Ascending aorta (tissue), 2 donors: ENCODE data around the gene DIO3. TPM values are rescaled to one million over a fixed set of nuclear protein-coding genes. Genes with fewer than 3 reads are reported as not detected.
"Not testable (repeated sequence)": the region's sequence is repeated elsewhere in the genome, so short reads cannot be mapped to it uniquely, and the experiment has no call there.

Experiments used
- DNase-seq, 2 donors: peaks; one replicate each; pipeline ENCODE4 v3.0.0-alpha.2; 2019; ENCODE audit warnings: low spot score in 2 of 2
- H3K27ac ChIP-seq, 2 donors: fragments of 200-600 bp; sonication (generic); one replicate each; pipeline ENCODE4 v1.5.1; 2016 to 2017; ENCODE audit warnings: mild to moderate bottlenecking in 1 of 2
- H3K27me3 ChIP-seq: fragments of 200-600 bp; sonication (generic); one replicate; pipeline ENCODE4 v1.5.1; 2017
- H3K36me3 ChIP-seq, 2 donors: fragments of 200-600 bp; sonication (generic); one replicate each; pipeline ENCODE4 v1.5.1; 2016
- H3K4me1 ChIP-seq, 2 donors: fragments of 200-600 bp; sonication (generic); one replicate each; pipeline ENCODE4 v1.5.1; 2016 to 2017; ENCODE audit warnings: mild to moderate bottlenecking in 1 of 2
- H3K4me3 ChIP-seq, 2 donors: fragments of 200-600 bp; sonication (generic); one replicate each; pipeline ENCODE4 v1.5.1; 2016 to 2017; ENCODE audit warnings: mild to moderate bottlenecking in 1 of 2
- H3K9me3 ChIP-seq, 2 donors: fragments of 200-600 bp; sonication (generic); one replicate each; pipeline ENCODE4 v1.5.1; 2016
- CTCF ChIP-seq, 3 experiments: fragments of 200-600 bp in 2 of 3; fragments of 450-650 bp in 1 of 3; sonication (generic) in 2 of 3; IDR thresholded peaks; one replicate each; pipeline ENCODE4 v1.5.1; 2016 to 2019; ENCODE audit warnings: antibody characterized with exemption in 3 of 3, mild to moderate bottlenecking in 1 of 3, moderate library complexity in 1 of 3
- intact Hi-C: fragments of 100-400 bp; cut with DNase I; formaldehyde crosslinking; loops from one replicate; pipeline ENCODE4 v1.15.1; 2023
- total RNA-seq: library from RNA; depleted of rRNA; stranded (reverse); fragments of >200 nt; gene quantifications from one replicate; pipeline ENCODE4 v1.1.0, GENCODE V29; 2016

DIO3 gene
- total RNA-seq, 1 donor from 2014 or later: not detected

GRCh38 chr14:101553931-101554330, 7.4 kb upstream of the DIO3 start:
- intact Hi-C loops: no loop called here
- Histone ChIP-seq H3K36me3 (no peaks in the 10 kb centered on the region), H3K4me3 (no peak overlapping the region), H3K9me3 (no peaks in the 10 kb centered on the region), H3K27me3 (no peaks in the 10 kb centered on the region), H3K4me1 (no peaks in the 10 kb centered on the region), H3K27ac (no peak overlapping the region)
- no peak for TF ChIP-seq CTCF (IDR thresholded peaks at IDR 0.05)
- DNase-seq: no peak

GRCh38 chr14:101554991-101555668, 6.2 kb upstream of the DIO3 start:
- Histone ChIP-seq H3K27ac (no peak overlapping the region), H3K27me3 (no peaks in the 10 kb centered on the region), H3K4me1 (no peaks in the 10 kb centered on the region), H3K4me3 (no peak overlapping the region), H3K36me3 (no peaks in the 10 kb centered on the region), H3K9me3 (no peaks in the 10 kb centered on the region)
- no peak for DNase-seq
- intact Hi-C loops: no loop called here
- no peak for TF ChIP-seq CTCF (IDR thresholded peaks at IDR 0.05)

- DNase-seq, H3K4me3 ChIP-seq, H3K4me1 ChIP-seq, intact Hi-C loops, H3K9me3 ChIP-seq, H3K27ac ChIP-seq, H3K27me3 ChIP-seq, H3K36me3 ChIP-seq: not testable (repeated sequence)
Observed at GRCh38 chr14:101555669-101556043, 5.6 kb upstream of the DIO3 start.

- no peaks in the 10 kb centered on the region for H3K36me3 ChIP-seq
- H3K27me3 ChIP-seq: peaks cover under 1% of the 10 kb centered on the region
- no peak for TF ChIP-seq CTCF (IDR thresholded peaks at IDR 0.05)
- DNase-seq: no peak
- H3K4me3 ChIP-seq: no peak overlapping the region
- H3K9me3 ChIP-seq: no peaks in the 10 kb centered on the region
- H3K4me1 ChIP-seq: no peaks in the 10 kb centered on the region
- intact Hi-C loops: no loop called here
- H3K27ac ChIP-seq: no peak overlapping the region
Observed at GRCh38 chr14:101556131-101556530, 5.2 kb upstream of the DIO3 start.

GRCh38 chr14:101556566-101557320, 4.6 kb upstream of the DIO3 start:
- no peaks in the 10 kb centered on the region for H3K4me1 ChIP-seq
- no peak for TF ChIP-seq CTCF (IDR thresholded peaks at IDR 0.05)

GRCh38 chr14:101557321-101557695, 4.0 kb upstream of the DIO3 start:
- TF ChIP-seq CTCF (IDR thresholded peaks at IDR 0.05): no peak
- no peaks in the 10 kb centered on the region for H3K36me3 ChIP-seq
- DNase-seq: no peak
- H3K4me1 ChIP-seq: no peaks in the 10 kb centered on the region
- intact Hi-C loops: no loop called here
- peaks cover 8% of the 10 kb centered on the region for H3K27me3 ChIP-seq
- no peak overlapping the region for H3K4me3 ChIP-seq
- H3K27ac ChIP-seq: no peak overlapping the region
- H3K9me3 ChIP-seq: no peaks in the 10 kb centered on the region

More at GRCh38 chr14:101556566-101557320, 4.6 kb upstream of the DIO3 start:
- Histone ChIP-seq H3K4me3 (no peak overlapping the region), H3K9me3 (no peaks in the 10 kb centered on the region), H3K27me3 (peaks cover 7% of the 10 kb centered on the region), H3K36me3 (no peaks in the 10 kb centered on the region), H3K27ac (no peak overlapping the region)
- no peak for DNase-seq
- intact Hi-C loops: no loop called here
